ENCODE results near the gene DHODH. TPM values are rescaled to one million over a fixed set of nuclear protein-coding genes. Genes with fewer than 3 reads are reported as not detected.
A peak's percentile ranks its signal among the peaks of the same experiment; 100 is the strongest.

The DHODH gene
- total RNA-seq, 4 donors from 2014 or later: 3.7 to 7.3 (median 4.7) TPM

GRCh38 chr16:72025404-72026114 is 17.0 kb downstream of the DHODH start:
- intact Hi-C loops (cut with DNase I; ENCODE audit: low total_unique reads): no loop called here
- H3K4me3 ChIP-seq (ENCODE audit: low read depth, poor library complexity, severe bottlenecking): no peak overlapping the region
- DNase-seq (ENCODE audit: low spot score in 2 of 2): no peak
- 87 to 91% methylated on average over 19 of the region's 19 CpGs for WGBS, 2 donors
- TF ChIP-seq POLR2A (IDR thresholded peaks at IDR 0.05) (no peak), CTCF (IDR thresholded peaks at IDR 0.05) (no peak)

GRCh38 chr16:72027669-72028378 is 19.3 kb downstream of the DHODH start:
- WGBS, 2 donors: 94 to 95% methylated on average over 6 of the region's 6 CpGs
- DNase-seq (ENCODE audit: low spot score in 2 of 2): peak in 1 of 2 donors; percentile 3
- intact Hi-C loops (cut with DNase I; ENCODE audit: low total_unique reads): no loop called here
- no peak for TF ChIP-seq POLR2A (IDR thresholded peaks at IDR 0.05)
- TF ChIP-seq CTCF (IDR thresholded peaks at IDR 0.05): no peak
- no peak overlapping the region for H3K4me3 ChIP-seq (ENCODE audit: low read depth, poor library complexity, severe bottlenecking)

DNA sequence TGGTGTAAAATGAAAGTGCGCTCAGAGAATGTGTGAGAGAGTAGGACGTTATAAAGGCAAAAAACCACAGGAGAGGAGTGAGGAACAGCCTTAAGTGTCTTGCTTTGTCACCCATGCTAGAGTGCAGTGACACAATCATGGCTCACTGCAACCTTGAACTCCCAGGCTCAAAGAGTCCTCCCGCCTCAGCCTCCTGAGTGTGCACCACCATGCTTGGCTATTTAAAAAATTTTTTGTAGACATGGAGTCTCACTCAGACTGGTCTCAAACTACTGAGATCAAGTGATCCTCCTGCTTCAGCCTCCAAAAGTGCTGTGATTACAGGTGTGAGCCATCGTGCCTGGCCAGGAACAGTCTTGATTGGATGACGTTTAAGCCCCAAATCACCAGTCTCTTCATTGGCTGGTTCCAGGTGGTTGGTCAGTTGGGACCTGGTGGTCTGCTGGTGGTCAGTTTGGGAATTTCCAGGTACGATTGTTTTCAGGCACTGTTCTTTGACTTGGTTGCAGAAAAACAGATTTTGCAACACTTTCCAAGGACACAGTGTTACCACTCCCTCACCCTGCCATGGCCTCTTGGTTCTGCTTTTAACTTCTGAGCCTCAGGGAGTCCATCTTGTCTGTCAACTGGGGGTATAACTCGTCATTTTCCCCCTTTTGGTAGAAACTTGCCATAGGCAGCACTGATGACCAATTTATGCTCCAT is 21.2 kb downstream of the DHODH start:
- no peak for TF ChIP-seq POLR2A (IDR thresholded peaks at IDR 0.05)
- no peak for TF ChIP-seq CTCF (IDR thresholded peaks at IDR 0.05)
- 92 to 93% methylated on average over 7 of the region's 7 CpGs for WGBS, 2 donors
- no peak overlapping the region for H3K4me3 ChIP-seq (ENCODE audit: low read depth, poor library complexity, severe bottlenecking)
- intact Hi-C loops (cut with DNase I; ENCODE audit: low total_unique reads): no loop called here
- DNase-seq (ENCODE audit: low spot score in 2 of 2): no peak

GRCh38 chr16:72033437-72033836 is 24.9 kb downstream of the DHODH start:
- intact Hi-C loops (cut with DNase I; ENCODE audit: low total_unique reads): no loop called here
- TF ChIP-seq CTCF (IDR thresholded peaks at IDR 0.05) (no peak), POLR2A (IDR thresholded peaks at IDR 0.05) (no peak)
- no peak for DNase-seq (ENCODE audit: low spot score in 2 of 2)
- no peak overlapping the region for H3K4me3 ChIP-seq (ENCODE audit: low read depth, poor library complexity, severe bottlenecking)
- WGBS, 2 donors: 83 to 86% methylated on average over 4 of the region's 4 CpGs

DNA sequence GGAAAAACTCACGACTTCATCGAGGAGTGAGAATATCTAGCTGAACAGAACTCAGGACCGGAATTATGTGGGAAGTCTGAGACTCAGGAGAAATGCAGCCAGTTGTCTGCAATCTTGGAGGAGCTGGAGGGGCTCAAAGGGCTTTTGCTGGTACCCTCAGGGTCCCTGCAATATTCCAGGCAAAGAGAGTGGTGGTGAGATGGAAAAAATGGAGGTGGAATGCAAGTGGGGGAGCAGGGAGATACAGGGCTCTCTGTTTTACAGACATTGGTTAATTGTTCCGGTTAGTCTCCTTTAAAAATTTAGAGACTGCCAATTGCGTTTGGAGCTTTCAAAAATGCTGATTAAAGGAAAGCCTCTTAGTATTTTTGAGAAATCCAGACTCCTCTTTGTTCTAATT is 27.6 kb downstream of the DHODH start:
- TF ChIP-seq POLR2A (IDR thresholded peaks at IDR 0.05): no peak
- no peak for TF ChIP-seq CTCF (IDR thresholded peaks at IDR 0.05)
- no peak for DNase-seq (ENCODE audit: low spot score in 2 of 2)
- H3K4me3 ChIP-seq (ENCODE audit: low read depth, poor library complexity, severe bottlenecking): no peak overlapping the region
- 63 to 64% methylated on average over 5 of the region's 5 CpGs for WGBS, 2 donors
- intact Hi-C loops (cut with DNase I; ENCODE audit: low total_unique reads): no loop called here

All from lower leg skin (tissue), 4 donors.